ENCODE data around the gene MMP27. TPM values are rescaled to one million over a fixed set of nuclear protein-coding genes. Genes with fewer than 3 reads are reported as not detected.

Gene MMP27
- polyA plus RNA-seq, 1 of the 3 experiments (the other 2 are of a cell fraction) = not detected

- Histone ChIP-seq H3K27me3 (ENCODE audit: insufficient read depth) (no peaks in the 10 kb centered on the region; the same call in none of the 2 replicates), H3K9me3 (peaks cover 7% of the 10 kb centered on the region; the same call in 1 of the 2 replicates), H4K20me1 (ENCODE audit: insufficient read depth) (no peaks in the 10 kb centered on the region), H3K4me1 (ENCODE audit: control insufficient read depth in 1 of 2, insufficient read depth in 2 of 2, low read depth in 1 of 2, low read length in 1 of 2) (no peaks in the 10 kb centered on the region), H3K9ac (no peak overlapping the region), H3K36me3 (replicated peaks in 1 of 2; ENCODE audit: control insufficient read depth in 1 of 2, insufficient read depth in 2 of 2, low read length in 1 of 2) (no peaks in the 10 kb centered on the region), H3K79me2 (ENCODE audit: insufficient read depth) (no peaks in the 10 kb centered on the region), H3K4me2 (no peak overlapping the region), H3K27ac (ENCODE audit: low read depth in 2 of 2, low read length in 1 of 2) (no peak overlapping the region), H2AFZ (ENCODE audit: low read depth) (no peak overlapping the region), H3K9me2 (no peaks in the 10 kb centered on the region), H3F3A (replicated peaks; ENCODE audit: insufficient read depth) (no peaks in the 10 kb centered on the region), H3K4me3 (ENCODE audit: low read depth in 2 of 2, low read length in 1 of 2) (no peak overlapping the region)
- CTCF ChIA-PET = interaction anchor here (0.6 to 5.3 kb wide), 2 partner anchors 10 to 155 kb away, joined by 3 to 24 read pairs; no protein-coding TSS in a partner anchor
- no peak for TF ChIP-seq CHD2 (IDR thresholded peaks at IDR 0.05; ENCODE audit: low read length, partially characterized antibody)
- no peak for TF ChIP-seq TEAD4 (IDR thresholded peaks at IDR 0.05; ENCODE audit: borderline replicate concordance, insufficient read depth)
- WGBS (ENCODE audit: low lambda C conversion rate) = 30% methylated on average over 2 of the region's 2 CpGs
- DNase-seq = no peak
- POLR2A ChIA-PET = no interaction called here
Measured at GRCh38 chr11:102676084-102676483, 29.5 kb downstream of the MMP27 start.

DNA sequence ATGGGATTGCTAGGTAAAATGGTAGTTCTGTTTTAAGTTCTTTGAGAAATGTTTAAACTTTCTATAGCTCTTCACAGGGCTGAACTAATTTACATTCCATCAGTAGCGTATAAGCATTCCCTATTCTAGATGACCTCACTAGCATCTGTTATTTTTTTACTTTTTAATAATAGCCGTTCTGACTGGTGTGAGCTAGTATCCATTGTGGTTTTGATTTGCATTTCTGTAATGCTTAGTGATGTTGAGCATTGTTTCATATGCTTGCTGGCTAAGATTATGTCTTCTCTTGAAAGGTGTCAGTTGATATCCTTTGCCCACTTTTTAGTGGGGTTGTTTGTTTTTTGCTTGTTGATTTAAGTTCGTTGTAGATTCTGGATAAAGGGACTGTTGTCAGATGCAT, 35.9 kb downstream of the MMP27 start:
- H3K4me2 ChIP-seq = no peak overlapping the region
- no peak overlapping the region for H3K4me3 ChIP-seq (ENCODE audit: low read depth in 2 of 2, low read length in 1 of 2)
- H3K27ac ChIP-seq (ENCODE audit: low read depth in 2 of 2, low read length in 1 of 2) = no peak overlapping the region
- no peak overlapping the region for H2AFZ ChIP-seq (ENCODE audit: low read depth)
- no peak overlapping the region for H3K9ac ChIP-seq
- DNase-seq = no peak
- TF ChIP-seq, protein P1, sequence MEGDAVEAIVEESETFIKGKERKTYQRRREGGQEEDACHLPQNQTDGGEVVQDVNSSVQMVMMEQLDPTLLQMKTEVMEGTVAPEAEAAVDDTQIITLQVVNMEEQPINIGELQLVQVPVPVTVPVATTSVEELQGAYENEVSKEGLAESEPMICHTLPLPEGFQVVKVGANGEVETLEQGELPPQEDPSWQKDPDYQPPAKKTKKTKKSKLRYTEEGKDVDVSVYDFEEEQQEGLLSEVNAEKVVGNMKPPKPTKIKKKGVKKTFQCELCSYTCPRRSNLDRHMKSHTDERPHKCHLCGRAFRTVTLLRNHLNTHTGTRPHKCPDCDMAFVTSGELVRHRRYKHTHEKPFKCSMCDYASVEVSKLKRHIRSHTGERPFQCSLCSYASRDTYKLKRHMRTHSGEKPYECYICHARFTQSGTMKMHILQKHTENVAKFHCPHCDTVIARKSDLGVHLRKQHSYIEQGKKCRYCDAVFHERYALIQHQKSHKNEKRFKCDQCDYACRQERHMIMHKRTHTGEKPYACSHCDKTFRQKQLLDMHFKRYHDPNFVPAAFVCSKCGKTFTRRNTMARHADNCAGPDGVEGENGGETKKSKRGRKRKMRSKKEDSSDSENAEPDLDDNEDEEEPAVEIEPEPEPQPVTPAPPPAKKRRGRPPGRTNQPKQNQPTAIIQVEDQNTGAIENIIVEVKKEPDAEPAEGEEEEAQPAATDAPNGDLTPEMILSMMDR (IDR thresholded peaks at IDR 0.05) = no peak
- no peak for TF ChIP-seq RCOR1 (IDR thresholded peaks at IDR 0.05; ENCODE audit: low read length)
- TF ChIP-seq CHD2 (IDR thresholded peaks at IDR 0.05; ENCODE audit: low read length, partially characterized antibody) = no peak
- TF ChIP-seq TEAD4 (IDR thresholded peaks at IDR 0.05; ENCODE audit: borderline replicate concordance, insufficient read depth) = no peak
- no peak for TF ChIP-seq ZBTB33 (IDR thresholded peaks at IDR 0.05; ENCODE audit: borderline replicate concordance, low read depth)
- TF ChIP-seq RXRA (IDR thresholded peaks at IDR 0.05; ENCODE audit: borderline replicate concordance, low read depth) = no peak
- no peak for TF ChIP-seq GABPA (IDR thresholded peaks at IDR 0.05; ENCODE audit: low read depth)
- no peak for TF ChIP-seq FOXJ3 (CRISPR knock-in tag; IDR thresholded peaks at IDR 0.05)
- no peak for TF ChIP-seq POLR2AphosphoS5 (IDR thresholded peaks at IDR 0.05; ENCODE audit: low read depth, low read length)
- TF ChIP-seq NRF1 (IDR thresholded peaks at IDR 0.05; ENCODE audit: low read depth, low read length) = no peak
- no peak for TF ChIP-seq RFX5 (IDR thresholded peaks at IDR 0.05; ENCODE audit: low read length)
- no peak for TF ChIP-seq USF2 (IDR thresholded peaks at IDR 0.05; ENCODE audit: borderline replicate concordance, low read depth, low read length)
- no peak for TF ChIP-seq RAD21 (IDR thresholded peaks at IDR 0.05; ENCODE audit: low read length)
- TF ChIP-seq NFIC (IDR thresholded peaks at IDR 0.05; ENCODE audit: borderline replicate concordance) = no peak
- no peak for TF ChIP-seq FOSL2 (IDR thresholded peaks at IDR 0.05; ENCODE audit: borderline replicate concordance, low read depth)
- TF ChIP-seq FOXM1 (IDR thresholded peaks at IDR 0.05; ENCODE audit: low read depth) = no peak
- no peak for TF ChIP-seq SIN3A (IDR thresholded peaks at IDR 0.05; ENCODE audit: borderline replicate concordance, low read depth, low read length)
- 25% methylated on average over 3 of the region's 3 CpGs for WGBS (ENCODE audit: low lambda C conversion rate)
- H3K79me2 ChIP-seq (ENCODE audit: insufficient read depth) = no peaks in the 10 kb centered on the region
- H4K20me1 ChIP-seq (ENCODE audit: insufficient read depth) = no peaks in the 10 kb centered on the region
- no peaks in the 10 kb centered on the region for H3K27me3 ChIP-seq (ENCODE audit: insufficient read depth)
- CTCF ChIA-PET = no interaction called here
- POLR2A ChIA-PET = no interaction called here
- no peaks in the 10 kb centered on the region for H3K9me2 ChIP-seq
- no peaks in the 10 kb centered on the region for H3K4me1 ChIP-seq (ENCODE audit: control insufficient read depth in 1 of 2, insufficient read depth in 2 of 2, low read depth in 1 of 2, low read length in 1 of 2)
- peaks cover 3% of the 10 kb centered on the region; the same call in 1 of the 2 replicates for H3K9me3 ChIP-seq
- no peaks in the 10 kb centered on the region for H3K36me3 ChIP-seq (replicated peaks in 1 of 2; ENCODE audit: control insufficient read depth in 1 of 2, insufficient read depth in 2 of 2, low read length in 1 of 2)
- H3F3A ChIP-seq (replicated peaks; ENCODE audit: insufficient read depth) = no peaks in the 10 kb centered on the region

All from SK-N-SH (cell line).